GM12874 (cell line): ENCODE results near the gene EIF4E2.

ENCODE experiments used
- CTCF ChIP-seq: IDR thresholded peaks from 2 replicates; pipeline ENCODE4 v1.5.1; 2011; ENCODE audit warnings: low read depth, mild to moderate bottlenecking, control low read depth, low read length, moderate library complexity; ENCODE audit not compliant: insufficient read depth

Gene EIF4E2

GRCh38 chr2:232593982-232594381 is 43.5 kb downstream of the EIF4E2 start:
- TF ChIP-seq CTCF, result no peak

- no peak for TF ChIP-seq CTCF
These were observed 47.0 kb downstream of the EIF4E2 start for GRCh38 chr2:232597362-232598079.

- TF ChIP-seq CTCF, result no peak
These were observed 47.8 kb downstream of the EIF4E2 start for GRCh38 chr2:232598293-232598692.

- no peak for TF ChIP-seq CTCF
These were observed 49.7 kb downstream of the EIF4E2 start for GRCh38 chr2:232600053-232600773.

- no peak for TF ChIP-seq CTCF
These were observed 52.8 kb downstream of the EIF4E2 start for GRCh38 chr2:232603283-232603682.

GRCh38 chr2:232604535-232604934 is 54.0 kb downstream of the EIF4E2 start:
- no peak for TF ChIP-seq CTCF

GRCh38 chr2:232607011-232607410 is 56.5 kb downstream of the EIF4E2 start:
- TF ChIP-seq CTCF, result no peak
